Astrocyte (in vitro differentiated cells and primary cell): ENCODE data around the gene SLC9A9. TPM values are rescaled to one million over a fixed set of nuclear protein-coding genes. Genes with fewer than 3 reads are reported as not detected.

Experiments
- DNase-seq: peaks from one replicate; pipeline ENCODE4 v3.0.0-alpha.2; 2010; ENCODE audit warnings: low read depth
- FAIRE-seq: peaks from 2 replicates; lab custom pipeline; 2011; peaks lifted over from hg19 to GRCh38; lab: Jason Lieb, UNC
- H2AFZ ChIP-seq: 2 replicates; pipeline ENCODE4 v1.6.0; 2012; ENCODE audit warnings: low read depth, low read length, inconsistent platforms
- H3K27ac ChIP-seq: 2 replicates; pipeline ENCODE4 v1.5.1; 2011; ENCODE audit warnings: low read depth, low read length, inconsistent platforms
- H3K27me3 ChIP-seq: 2 replicates; pipeline ENCODE4 v1.6.0; 2011; ENCODE audit warnings: low read length, inconsistent platforms; ENCODE audit not compliant: insufficient read depth
- H3K36me3 ChIP-seq: 2 replicates; pipeline ENCODE4 v1.5.1; 2011; ENCODE audit warnings: low read length, inconsistent platforms; ENCODE audit not compliant: insufficient read depth
- H3K4me1 ChIP-seq: 2 replicates; pipeline ENCODE4 v1.5.1; 2011; ENCODE audit warnings: low read length, inconsistent platforms; ENCODE audit not compliant: insufficient read depth
- H3K4me2 ChIP-seq: 2 replicates; pipeline ENCODE4 v1.6.0; 2012; ENCODE audit warnings: low read length, inconsistent platforms
- H3K4me3 ChIP-seq: 2 replicates; pipeline ENCODE4 v1.5.1; 2011; ENCODE audit warnings: low read depth, mild to moderate bottlenecking, low read length, inconsistent platforms; ENCODE audit not compliant: insufficient read depth
- H3K79me2 ChIP-seq: 2 replicates; pipeline ENCODE4 v1.6.0; 2012; ENCODE audit warnings: mild to moderate bottlenecking, low read length, inconsistent platforms; ENCODE audit not compliant: insufficient read depth
- H3K9ac ChIP-seq: 2 replicates; pipeline ENCODE4 v1.6.0; 2012; ENCODE audit warnings: mild to moderate bottlenecking, low read length, inconsistent platforms
- H3K9me3 ChIP-seq: 2 replicates; pipeline ENCODE4 v1.5.1; 2012; ENCODE audit warnings: low read depth, mild to moderate bottlenecking, low read length, inconsistent platforms; ENCODE audit not compliant: insufficient read depth
- H4K20me1 ChIP-seq: 2 replicates; pipeline ENCODE4 v1.6.0; 2012; ENCODE audit warnings: low read length, inconsistent platforms; ENCODE audit not compliant: insufficient read depth
- H3K27ac Mint-ChIP-seq: one replicate; pipeline ENCODE4 v1.8.0; 2021; ENCODE audit warnings: mild to moderate bottlenecking, mixed read lengths; ENCODE audit not compliant: unreplicated experiment
- H3K27me3 Mint-ChIP-seq: one replicate; pipeline ENCODE4 v1.8.0; 2021; ENCODE audit warnings: low read depth, mixed read lengths; ENCODE audit not compliant: unreplicated experiment
- H3K36me3 Mint-ChIP-seq: one replicate; pipeline ENCODE4 v1.8.0; 2021; ENCODE audit warnings: low read depth, mixed read lengths; ENCODE audit not compliant: unreplicated experiment
- H3K4me1 Mint-ChIP-seq: one replicate; pipeline ENCODE4 v1.8.0; 2021; ENCODE audit warnings: low read depth, mixed read lengths; ENCODE audit not compliant: unreplicated experiment
- H3K4me3 Mint-ChIP-seq: one replicate; pipeline ENCODE4 v1.8.0; 2021; ENCODE audit warnings: mild to moderate bottlenecking, moderate library complexity, mixed read lengths; ENCODE audit not compliant: unreplicated experiment
- H3K9me3 Mint-ChIP-seq: one replicate; pipeline ENCODE4 v1.8.0; 2021; ENCODE audit warnings: mild to moderate bottlenecking, mixed read lengths; ENCODE audit not compliant: unreplicated experiment
- CTCF ChIP-seq: IDR thresholded peaks from 2 replicates; pipeline ENCODE4 v1.5.1; 2011; ENCODE audit warnings: low read depth, mild to moderate bottlenecking, inconsistent platforms, low read length, moderate library complexity; ENCODE audit not compliant: insufficient read depth
- EZH2 ChIP-seq: IDR thresholded peaks from 2 replicates; pipeline ENCODE4 v1.6.1; 2012; ENCODE audit warnings: mild to moderate bottlenecking, low read length, inconsistent platforms; ENCODE audit not compliant: insufficient read depth
- total RNA-seq: library from RNA; stranded (reverse); gene quantifications from 2 replicates; pipeline ENCODE4 v1.2.1, GENCODE V29; 2021

Gene SLC9A9
- total RNA-seq, 1 donor from 2014 or later, result 1.5 TPM

- no peak overlapping the region for H2AFZ ChIP-seq
These were observed 363.3 kb downstream of the SLC9A9 start for GRCh38 chr3:143484846-143485512.

GRCh38 chr3:143483214-143483613 lies 365.1 kb downstream of the SLC9A9 start:
- no peaks in the 10 kb centered on the region for H3K9me3 Mint-ChIP-seq
- FAIRE-seq (no peak), DNase-seq (no peak)
- Histone ChIP-seq H3K27ac (no peak overlapping the region), H3K4me3 (no peak overlapping the region), H3K9ac (no peak overlapping the region), H2AFZ (no peak overlapping the region), H3K36me3 (no peaks in the 10 kb centered on the region), H3K4me1 (peaks cover 6% of the 10 kb centered on the region), H3K4me2 (no peak overlapping the region), H3K79me2 (no peaks in the 10 kb centered on the region), H4K20me1 (no peaks in the 10 kb centered on the region), H3K27me3 (no peaks in the 10 kb centered on the region), H3K9me3 (no peaks in the 10 kb centered on the region)
- peaks cover 5% of the 10 kb centered on the region for H3K4me1 Mint-ChIP-seq
- TF ChIP-seq EZH2 (no peak), CTCF (no peak)
- H3K27me3 Mint-ChIP-seq, result no peaks in the 10 kb centered on the region
- H3K4me3 Mint-ChIP-seq, result no peak overlapping the region
- no peaks in the 10 kb centered on the region for H3K36me3 Mint-ChIP-seq
- no peak overlapping the region for H3K27ac Mint-ChIP-seq

More at GRCh38 chr3:143484846-143485512, 363.3 kb downstream of the SLC9A9 start:
- no peaks in the 10 kb centered on the region for H3K79me2 ChIP-seq
- no peaks in the 10 kb centered on the region for H4K20me1 ChIP-seq
- Mint-ChIP-seq H3K36me3 (no peaks in the 10 kb centered on the region), H3K9me3 (no peaks in the 10 kb centered on the region), H3K27me3 (no peaks in the 10 kb centered on the region), H3K4me1 (peaks cover 5% of the 10 kb centered on the region), H3K27ac (no peak overlapping the region), H3K4me3 (no peak overlapping the region)
- H3K9ac ChIP-seq, result no peak overlapping the region
- H3K4me3 ChIP-seq, result no peak overlapping the region
- H3K4me2 ChIP-seq, result no peak overlapping the region
- H3K27ac ChIP-seq, result no peak overlapping the region
- DNase-seq (peak; percentile 19), FAIRE-seq (no peak)
- H3K27me3 ChIP-seq, result no peaks in the 10 kb centered on the region
- TF ChIP-seq CTCF (no peak), EZH2 (no peak)
- no peaks in the 10 kb centered on the region for H3K36me3 ChIP-seq
- peaks cover 6% of the 10 kb centered on the region for H3K4me1 ChIP-seq
- H3K9me3 ChIP-seq, result no peaks in the 10 kb centered on the region
